Ramos (cell line): ENCODE measurements around the gene PGAM5.
"Not testable (repeated sequence)": the region's sequence is repeated elsewhere in the genome, so short reads cannot be mapped to it uniquely, and the experiment has no call there.

ENCODE experiments used
- in situ Hi-C: fragments of 300-500 bp; cut with MboI; formaldehyde crosslinking; loops from one replicate; pipeline ENCODE4 v1.14.3; 2022; ENCODE audit warnings: low sequenced_read_pairs; ENCODE audit not compliant: unreplicated experiment

Gene PGAM5

DNA sequence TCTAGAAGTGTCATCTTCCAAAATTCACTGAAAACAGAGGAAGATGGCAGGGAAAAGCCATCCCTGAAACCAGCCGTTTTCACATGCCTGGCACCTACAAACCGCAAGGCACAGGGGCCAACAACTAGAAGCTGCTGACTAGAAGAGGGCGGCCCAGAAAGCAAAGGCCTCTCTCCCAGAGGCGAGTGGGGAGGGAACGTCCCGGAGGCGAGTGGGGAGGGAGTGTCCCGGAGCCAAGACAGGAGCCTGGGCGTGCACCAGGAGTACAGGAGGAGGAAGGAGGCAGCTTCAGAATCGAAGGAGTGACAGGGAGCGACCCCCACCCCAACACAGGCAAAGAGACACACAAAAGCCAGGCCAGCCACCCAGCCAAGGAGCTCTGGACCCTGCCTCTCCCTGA is 30.0 kb downstream of the PGAM5 start:
- in situ Hi-C loops, result no loop called here

GRCh38 chr12:132741620-132742019 is 31.0 kb downstream of the PGAM5 start:
- in situ Hi-C loops, result no loop called here

DNA sequence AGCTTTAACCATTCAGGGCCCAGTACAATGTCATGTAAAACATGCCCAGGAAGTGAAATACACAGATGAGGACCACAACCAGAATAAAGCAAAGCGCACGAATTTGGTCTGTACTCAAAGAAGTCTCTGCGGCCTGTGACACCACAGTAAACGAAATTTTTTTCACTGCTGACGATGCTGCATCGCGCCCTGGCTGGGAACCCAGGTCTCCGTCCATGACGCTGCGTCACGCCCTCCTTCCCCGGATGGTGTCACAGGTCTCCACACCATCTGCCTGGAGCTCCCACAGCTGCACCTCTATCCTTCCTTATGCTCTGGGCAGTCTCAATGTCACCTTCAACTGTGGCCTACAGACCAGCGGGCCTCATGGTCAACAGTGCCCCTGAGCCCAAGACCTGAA is 33.2 kb downstream of the PGAM5 start:
- in situ Hi-C loops, result no loop called here

GRCh38 chr12:132746613-132747012 is 36.0 kb downstream of the PGAM5 start:
- in situ Hi-C loops, result no loop called here

- in situ Hi-C loops, result no loop called here
Observed at GRCh38 chr12:132747395-132747794, 36.8 kb downstream of the PGAM5 start.

DNA sequence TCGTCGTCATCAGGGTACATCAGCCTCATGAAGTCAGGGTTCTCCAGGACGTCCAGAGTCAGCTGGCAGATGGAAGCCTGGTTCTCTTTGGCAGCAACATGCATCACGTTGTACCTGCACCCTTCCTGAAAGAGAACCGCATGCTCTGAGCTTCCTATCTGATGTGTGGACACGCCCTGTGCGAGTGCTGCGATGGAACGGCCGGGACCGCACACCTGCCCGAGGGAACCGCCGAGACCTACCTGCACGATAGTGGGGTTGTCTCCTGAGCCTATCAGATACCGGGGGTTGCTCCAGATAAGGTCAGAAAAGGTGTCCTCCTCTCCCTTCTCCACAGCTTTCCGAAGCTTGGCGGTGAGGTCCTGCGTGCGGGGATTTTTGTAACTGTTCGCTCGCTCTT is 37.3 kb downstream of the PGAM5 start:
- in situ Hi-C loops, result no loop called here

GRCh38 chr12:132748319-132748718 is 37.7 kb downstream of the PGAM5 start:
- in situ Hi-C loops, result no loop called here

- in situ Hi-C loops, result not testable (repeated sequence)
Observed at GRCh38 chr12:132753670-132754069, 43.0 kb downstream of the PGAM5 start.

GRCh38 chr12:132754160-132754932 is 43.7 kb downstream of the PGAM5 start:
- in situ Hi-C loops, result no loop called here

GRCh38 chr12:132758825-132759224 is 48.2 kb downstream of the PGAM5 start:
- in situ Hi-C loops, result not testable (repeated sequence)

DNA sequence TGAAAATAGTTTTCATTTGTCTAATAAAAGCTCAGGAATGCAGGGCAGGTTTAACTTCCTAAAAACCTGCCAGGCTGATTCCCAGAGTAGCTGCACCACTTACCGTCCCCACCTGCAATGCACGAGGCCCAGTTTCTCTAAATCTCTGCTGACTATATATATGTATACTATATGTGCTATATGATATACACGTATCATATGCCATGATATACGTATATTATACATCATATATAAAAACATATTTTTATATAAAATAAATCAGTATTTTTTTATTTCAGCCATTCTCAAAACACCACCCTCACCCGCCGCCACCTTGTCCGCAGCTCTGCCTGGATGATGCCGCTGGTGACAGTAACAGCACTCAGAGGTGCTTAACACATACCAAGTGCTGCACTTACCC is 48.7 kb downstream of the PGAM5 start:
- in situ Hi-C loops, result no loop called here

- in situ Hi-C loops, result no loop called here
Observed at GRCh38 chr12:132761032-132761920, 50.6 kb downstream of the PGAM5 start, which contains the start of gene ANKLE2. Gene ANKLE2 (minus strand): TSS chr12:132761832. CDS start chr12:132761798, 34 bp downstream.

DNA sequence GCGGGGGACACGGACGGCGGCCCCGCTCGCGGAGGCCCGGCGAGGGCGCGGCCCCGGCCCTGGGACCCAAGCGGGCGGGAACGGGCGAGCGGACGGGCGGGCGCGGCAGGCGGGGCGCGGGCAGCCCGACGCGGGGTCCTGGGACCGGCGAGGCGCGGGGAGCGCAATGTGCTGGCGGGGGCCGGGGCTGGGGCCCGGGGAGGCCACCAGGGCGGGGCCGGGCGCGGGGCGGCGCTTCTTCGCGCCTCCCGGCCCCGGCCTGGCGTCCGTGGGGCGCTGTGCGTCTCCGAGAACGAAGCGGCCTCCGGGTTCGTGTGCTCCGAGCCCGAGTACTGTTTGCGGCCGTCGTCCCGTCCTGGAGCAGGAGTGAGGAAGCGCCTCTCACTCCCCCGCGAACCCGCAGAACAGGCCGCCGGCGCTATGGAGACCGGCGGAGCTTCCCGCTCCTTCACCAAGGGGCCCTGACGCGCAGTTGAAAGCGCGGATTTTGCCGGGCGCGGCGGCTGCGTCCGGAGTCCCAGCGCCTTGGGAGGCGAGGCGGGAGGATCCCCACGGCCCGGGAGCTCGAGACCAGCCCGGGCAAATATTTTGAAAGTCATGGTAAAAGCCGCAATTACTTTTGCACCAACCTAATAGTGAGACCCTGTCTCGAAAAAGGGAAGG is 51.4 kb downstream of the PGAM5 start:
- in situ Hi-C loops, result no loop called here

DNA sequence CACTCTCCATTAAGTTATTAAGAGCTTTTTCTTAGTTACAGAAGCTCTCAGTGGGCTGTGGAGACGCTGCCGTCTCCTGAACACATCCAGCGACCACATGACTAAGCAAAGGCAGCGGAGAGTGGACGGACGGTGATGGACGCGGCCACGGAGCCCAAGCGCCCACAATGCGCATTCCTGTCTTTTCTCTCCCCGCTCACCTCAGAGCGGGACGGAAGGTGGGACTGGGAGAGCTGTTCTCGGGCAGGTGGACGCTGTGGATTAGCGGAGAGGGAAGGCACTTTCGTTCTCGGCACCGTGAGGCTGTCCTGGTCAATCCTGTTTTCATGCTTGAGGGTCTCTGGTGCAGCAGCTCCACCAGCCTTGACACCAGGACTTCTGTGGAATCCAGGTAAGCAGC is 53.6 kb downstream of the PGAM5 start:
- in situ Hi-C loops, result no loop called here

GRCh38 chr12:132765361-132765760 is 54.7 kb downstream of the PGAM5 start:
- in situ Hi-C loops, result no loop called here

- in situ Hi-C loops, result no loop called here
Observed at GRCh38 chr12:132766380-132767085, 55.9 kb downstream of the PGAM5 start.

DNA sequence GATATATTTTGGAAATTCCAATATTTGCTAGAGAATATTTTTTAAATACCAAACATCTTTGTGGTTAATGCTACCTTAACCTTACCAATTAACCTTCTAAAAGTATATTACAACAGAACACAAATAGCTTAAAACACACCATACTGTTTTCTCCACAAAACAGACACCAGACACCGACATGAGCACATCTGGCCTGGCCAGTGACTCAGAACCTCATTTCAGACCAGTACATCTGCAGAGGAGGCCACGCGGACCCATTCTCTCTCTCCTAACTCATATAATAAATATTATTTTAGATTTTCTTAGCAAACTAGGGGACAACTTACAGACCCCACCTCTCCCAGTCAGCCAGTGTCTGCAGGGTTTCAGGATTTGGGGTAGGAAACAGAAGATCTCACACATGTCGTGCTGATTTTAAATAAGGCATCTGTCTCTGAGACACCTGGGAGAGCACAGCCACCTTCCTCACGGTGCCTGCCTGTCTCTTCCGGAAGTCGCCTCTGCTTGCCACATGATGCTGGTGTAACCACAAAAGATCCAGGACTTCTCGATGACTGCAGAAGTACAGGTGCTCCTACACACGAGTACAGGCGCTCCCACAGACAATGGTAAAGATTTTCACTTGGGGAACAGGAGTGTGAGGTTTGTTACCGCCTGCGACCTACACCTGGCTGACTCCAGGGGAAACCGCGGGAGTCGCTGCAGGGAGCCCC is 60.6 kb downstream of the PGAM5 start:
- in situ Hi-C loops, result no loop called here
